Measurements from ENCODE around the gene MVB12A. TPM values are rescaled to one million over a fixed set of nuclear protein-coding genes. Genes with fewer than 3 reads are reported as not detected.
A peak's percentile ranks its signal among the peaks of the same experiment; 100 is the strongest.

Gene MVB12A
- total and polyA plus RNA-seq, 5 donors from 2014 or later, result 26.7 to 48.6 (median 30.8) TPM

GRCh38 chr19:17435218-17435617, 15.4 kb downstream of the MVB12A start:
- Mint-ChIP-seq H3K9me3 (no peaks in the 10 kb centered on the region), H3K4me1 (no peaks in the 10 kb centered on the region), H3K27ac (no peak overlapping the region), H3K4me3 (no peak overlapping the region), H3K36me3 (no peaks in the 10 kb centered on the region), H3K27me3 (no peaks in the 10 kb centered on the region)
- no peaks in the 10 kb centered on the region for H3K4me1 ChIP-seq (ENCODE audit: control insufficient read depth, insufficient read depth, low read length, poor library complexity, severe bottlenecking)
- H3K27me3 ChIP-seq (ENCODE audit: control insufficient read depth, insufficient read depth, low read length), result no peaks in the 10 kb centered on the region
- ATAC-seq (ENCODE audit: low read depth in 2 of 2) (no peak), DNase-seq (no peak)
- H3K9me3 ChIP-seq (ENCODE audit: control insufficient read depth in 2 of 2, low read length in 2 of 2), result no peaks in the 10 kb centered on the region
- H3K27ac ChIP-seq (ENCODE audit: insufficient read depth, low read length, poor library complexity, severe bottlenecking), result no peak overlapping the region
- no peak overlapping the region for H3K4me3 ChIP-seq (ENCODE audit: low read depth, low read length)
- no peaks in the 10 kb centered on the region for H3K36me3 ChIP-seq (ENCODE audit: control insufficient read depth, insufficient read depth, low read length)

GRCh38 chr19:17436094-17436873, 16.4 kb downstream of the MVB12A start:
- Mint-ChIP-seq H3K4me1 (no peaks in the 10 kb centered on the region), H3K27ac (no peak overlapping the region), H3K27me3 (no peaks in the 10 kb centered on the region), H3K9me3 (no peaks in the 10 kb centered on the region), H3K36me3 (no peaks in the 10 kb centered on the region), H3K4me3 (no peak overlapping the region)
- no peaks in the 10 kb centered on the region for H3K9me3 ChIP-seq (ENCODE audit: control insufficient read depth in 2 of 2, low read length in 2 of 2)
- no peak for ATAC-seq (ENCODE audit: low read depth in 2 of 2)
- H3K27me3 ChIP-seq (ENCODE audit: control insufficient read depth, insufficient read depth, low read length), result no peaks in the 10 kb centered on the region
- no peak overlapping the region for H3K4me3 ChIP-seq (ENCODE audit: low read depth, low read length)
- no peaks in the 10 kb centered on the region for H3K4me1 ChIP-seq (ENCODE audit: control insufficient read depth, insufficient read depth, low read length, poor library complexity, severe bottlenecking)
- H3K27ac ChIP-seq (ENCODE audit: insufficient read depth, low read length, poor library complexity, severe bottlenecking), result no peak overlapping the region
- DNase-seq, result no peak
- H3K36me3 ChIP-seq (ENCODE audit: control insufficient read depth, insufficient read depth, low read length), result no peaks in the 10 kb centered on the region

- no peak for ATAC-seq (ENCODE audit: low read depth in 2 of 2)
- Histone ChIP-seq H3K9me3 (ENCODE audit: control insufficient read depth in 2 of 2, low read length in 2 of 2) (no peaks in the 10 kb centered on the region), H3K4me1 (ENCODE audit: control insufficient read depth, insufficient read depth, low read length, poor library complexity, severe bottlenecking) (no peaks in the 10 kb centered on the region), H3K36me3 (ENCODE audit: control insufficient read depth, insufficient read depth, low read length) (no peaks in the 10 kb centered on the region), H3K27me3 (ENCODE audit: control insufficient read depth, insufficient read depth, low read length) (no peaks in the 10 kb centered on the region), H3K27ac (ENCODE audit: insufficient read depth, low read length, poor library complexity, severe bottlenecking) (no peak overlapping the region), H3K4me3 (ENCODE audit: low read depth, low read length) (no peak overlapping the region)
- no peak overlapping the region for H3K4me3 Mint-ChIP-seq
- DNase-seq, result no peak
- no peaks in the 10 kb centered on the region for H3K36me3 Mint-ChIP-seq
- H3K9me3 Mint-ChIP-seq, result no peaks in the 10 kb centered on the region
- H3K27me3 Mint-ChIP-seq, result no peaks in the 10 kb centered on the region
- H3K27ac Mint-ChIP-seq, result no peak overlapping the region
- H3K4me1 Mint-ChIP-seq, result no peaks in the 10 kb centered on the region
Measured at GRCh38 chr19:17436874-17437267, 17.0 kb downstream of the MVB12A start.

- Histone ChIP-seq H3K4me1 (ENCODE audit: control insufficient read depth, insufficient read depth, low read length, poor library complexity, severe bottlenecking) (no peaks in the 10 kb centered on the region), H3K36me3 (ENCODE audit: control insufficient read depth, insufficient read depth, low read length) (no peaks in the 10 kb centered on the region), H3K27ac (ENCODE audit: insufficient read depth, low read length, poor library complexity, severe bottlenecking) (no peak overlapping the region), H3K9me3 (ENCODE audit: control insufficient read depth in 2 of 2, low read length in 2 of 2) (no peaks in the 10 kb centered on the region), H3K4me3 (ENCODE audit: low read depth, low read length) (no peak overlapping the region), H3K27me3 (ENCODE audit: control insufficient read depth, insufficient read depth, low read length) (no peaks in the 10 kb centered on the region)
- no peaks in the 10 kb centered on the region for H3K9me3 Mint-ChIP-seq
- no peaks in the 10 kb centered on the region for H3K36me3 Mint-ChIP-seq
- DNase-seq, result peak in 2 of 3 donors; percentile 26 to 38
- no peak overlapping the region for H3K4me3 Mint-ChIP-seq
- no peaks in the 10 kb centered on the region for H3K4me1 Mint-ChIP-seq
- ATAC-seq (ENCODE audit: low read depth in 2 of 2), result peak in 1 of 2 donors; percentile 31
- H3K27me3 Mint-ChIP-seq, result no peaks in the 10 kb centered on the region
- H3K27ac Mint-ChIP-seq, result no peak overlapping the region
Measured at GRCh38 chr19:17441241-17442021, 21.6 kb downstream of the MVB12A start.

DNA sequence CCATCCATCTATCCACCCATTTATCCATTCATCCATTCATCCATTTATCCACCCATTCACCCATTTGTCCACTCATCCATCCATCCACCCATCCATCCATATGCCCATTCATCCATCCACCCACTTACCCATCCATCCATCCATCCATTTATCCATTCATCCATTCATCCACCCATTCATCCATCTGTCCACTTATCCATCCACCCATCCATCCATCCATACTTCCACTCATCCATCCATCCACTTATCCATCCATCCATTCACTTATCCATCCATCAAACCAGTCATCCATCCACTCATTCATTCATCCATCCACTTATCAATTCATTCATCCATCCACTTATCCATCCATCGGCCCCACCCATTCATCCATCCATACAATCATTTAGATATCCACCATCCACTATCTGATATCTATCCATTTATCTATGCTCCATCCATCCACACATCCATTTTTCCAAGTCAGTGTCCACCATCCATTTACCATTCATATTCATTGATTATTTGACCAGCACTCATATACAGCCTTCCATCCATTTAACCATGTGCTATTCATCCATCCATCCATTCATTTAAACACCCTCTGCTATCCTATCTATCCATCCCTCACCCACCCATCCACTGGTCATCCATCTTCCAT, 25.8 kb downstream of the MVB12A start:
- Histone ChIP-seq H3K4me3 (ENCODE audit: low read depth, low read length) (no peak overlapping the region), H3K4me1 (ENCODE audit: control insufficient read depth, insufficient read depth, low read length, poor library complexity, severe bottlenecking) (peaks cover 10% of the 10 kb centered on the region), H3K27ac (ENCODE audit: insufficient read depth, low read length, poor library complexity, severe bottlenecking) (no peak overlapping the region), H3K27me3 (ENCODE audit: control insufficient read depth, insufficient read depth, low read length) (peaks cover 3% of the 10 kb centered on the region), H3K9me3 (ENCODE audit: control insufficient read depth in 2 of 2, low read length in 2 of 2) (no peaks in the 10 kb centered on the region), H3K36me3 (ENCODE audit: control insufficient read depth, insufficient read depth, low read length) (no peaks in the 10 kb centered on the region)
- Mint-ChIP-seq H3K4me3 (no peak overlapping the region), H3K36me3 (peaks cover 3% of the 10 kb centered on the region), H3K27me3 (peaks cover 18% of the 10 kb centered on the region), H3K27ac (no peak overlapping the region), H3K9me3 (peaks cover 0 to 1% (median 0%) of the 10 kb centered on the region in 7 donors), H3K4me1 (peaks cover 0 to 14% (median 7%) of the 10 kb centered on the region in 4 donors)
- ATAC-seq (ENCODE audit: low read depth in 2 of 2) (no peak), DNase-seq (no peak)

DNA sequence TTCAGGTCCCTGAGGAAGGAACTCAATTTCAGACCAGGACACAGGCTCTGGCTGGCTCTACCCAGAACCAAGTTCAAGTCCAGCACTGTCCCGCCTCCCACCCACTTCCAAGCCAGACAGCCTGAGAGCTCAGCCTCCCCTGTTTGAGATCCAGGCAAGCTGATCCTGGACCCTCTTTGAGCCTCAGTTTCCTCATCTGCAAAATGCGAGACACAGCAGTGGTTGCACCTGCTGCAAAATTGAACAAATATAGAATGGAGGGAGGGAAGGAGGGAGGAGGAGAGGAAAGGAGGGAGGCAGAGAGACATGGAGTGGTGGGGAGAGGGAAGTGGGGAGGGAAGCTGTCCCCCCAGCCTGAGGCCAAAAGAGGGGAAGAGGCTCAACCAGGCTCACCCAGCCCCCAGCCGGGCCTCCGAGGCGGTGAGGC, 27.9 kb downstream of the MVB12A start:
- no peak for DNase-seq
- Mint-ChIP-seq H3K36me3 (peaks cover 3% of the 10 kb centered on the region), H3K4me3 (peak overlapping the region in 3 of 4 donors; percentile 52 to 63 (median 54)), H3K9me3 (peaks cover 0 to 1% (median 0%) of the 10 kb centered on the region in 7 donors), H3K27me3 (peaks cover 18% of the 10 kb centered on the region), H3K4me1 (peaks cover 0 to 16% (median 7%) of the 10 kb centered on the region in 4 donors), H3K27ac (no peak overlapping the region)
- Histone ChIP-seq H3K27me3 (ENCODE audit: control insufficient read depth, insufficient read depth, low read length) (peaks cover 3% of the 10 kb centered on the region), H3K9me3 (ENCODE audit: control insufficient read depth in 2 of 2, low read length in 2 of 2) (no peaks in the 10 kb centered on the region), H3K4me3 (ENCODE audit: low read depth, low read length) (no peak overlapping the region), H3K27ac (ENCODE audit: insufficient read depth, low read length, poor library complexity, severe bottlenecking) (no peak overlapping the region), H3K36me3 (ENCODE audit: control insufficient read depth, insufficient read depth, low read length) (no peaks in the 10 kb centered on the region), H3K4me1 (ENCODE audit: control insufficient read depth, insufficient read depth, low read length, poor library complexity, severe bottlenecking) (peaks cover 10% of the 10 kb centered on the region)
- no peak for ATAC-seq (ENCODE audit: low read depth in 2 of 2)

- H3K9me3 ChIP-seq (ENCODE audit: control insufficient read depth in 2 of 2, low read length in 2 of 2), result no peaks in the 10 kb centered on the region
- Mint-ChIP-seq H3K36me3 (peaks cover 3% of the 10 kb centered on the region), H3K4me1 (peaks cover 0 to 16% (median 8%) of the 10 kb centered on the region in 4 donors), H3K27me3 (peaks cover 20% of the 10 kb centered on the region), H3K27ac (no peak within 1 kb of the TSS), H3K9me3 (peaks cover 0 to 1% (median 0%) of the 10 kb centered on the region in 7 donors), H3K4me3 (peak within 1 kb of the TSS in 3 of 4 donors; percentile 52 to 63 (median 61))
- peaks cover 3% of the 10 kb centered on the region for H3K27me3 ChIP-seq (ENCODE audit: control insufficient read depth, insufficient read depth, low read length)
- no peak within 1 kb of the TSS for H3K27ac ChIP-seq (ENCODE audit: insufficient read depth, low read length, poor library complexity, severe bottlenecking)
- ATAC-seq (ENCODE audit: low read depth in 2 of 2) (peak; percentile 63 to 70), DNase-seq (peak; percentile 38 to 57 (median 39))
- H3K4me1 ChIP-seq (ENCODE audit: control insufficient read depth, insufficient read depth, low read length, poor library complexity, severe bottlenecking), result peaks cover 10% of the 10 kb centered on the region
- no peak within 1 kb of the TSS for H3K4me3 ChIP-seq (ENCODE audit: low read depth, low read length)
- H3K36me3 ChIP-seq (ENCODE audit: control insufficient read depth, insufficient read depth, low read length), result no peaks in the 10 kb centered on the region
Measured at GRCh38 chr19:17448131-17448967, 28.5 kb downstream of the MVB12A start, which contains the start of gene TMEM221. Gene TMEM221 (minus strand): TSS chr19:17448668. CDS start chr19:17448462, 206 bp downstream.
